ENCODE measurements around the gene IL17RD.
"Not testable (repeated sequence)": the region's sequence is repeated elsewhere in the genome, so short reads cannot be mapped to it uniquely, and the experiment has no call there.

The IL17RD gene

GRCh38 chr3:57093971-57094535 lies 71.1 kb downstream of the IL17RD start:
- DNase-seq (ENCODE audit: low read depth in 1 of 2, low spot score in 1 of 2), result no peak

- no peak for DNase-seq (ENCODE audit: low read depth in 1 of 2, low spot score in 1 of 2)
Observed at GRCh38 chr3:57093489-57093888, 71.7 kb downstream of the IL17RD start.

GRCh38 chr3:57091521-57092273 lies 73.5 kb downstream of the IL17RD start:
- no peak for DNase-seq (ENCODE audit: low read depth in 1 of 2, low spot score in 1 of 2)

GRCh38 chr3:57089043-57089442 lies 76.1 kb downstream of the IL17RD start:
- no peak for DNase-seq (ENCODE audit: low read depth in 1 of 2, low spot score in 1 of 2)

- no peak for DNase-seq (ENCODE audit: low read depth in 1 of 2, low spot score in 1 of 2)
Observed at GRCh38 chr3:57088503-57088902, 76.7 kb downstream of the IL17RD start.

GRCh38 chr3:57087361-57088092 lies 77.6 kb downstream of the IL17RD start:
- no peak for DNase-seq (ENCODE audit: low read depth in 1 of 2, low spot score in 1 of 2)

GRCh38 chr3:57086201-57086600 lies 79.0 kb downstream of the IL17RD start:
- no peak for DNase-seq (ENCODE audit: low read depth in 1 of 2, low spot score in 1 of 2)

- no peak for DNase-seq (ENCODE audit: low read depth in 1 of 2, low spot score in 1 of 2)
Observed at GRCh38 chr3:57085211-57085610, 79.9 kb downstream of the IL17RD start.

- not testable (repeated sequence) for DNase-seq (ENCODE audit: low read depth in 1 of 2, low spot score in 1 of 2)
Observed at GRCh38 chr3:57083266-57083995, 81.7 kb downstream of the IL17RD start.

- DNase-seq (ENCODE audit: low read depth in 1 of 2, low spot score in 1 of 2), result no peak
Observed at GRCh38 chr3:57082481-57082880, 82.7 kb downstream of the IL17RD start.

- no peak for DNase-seq (ENCODE audit: low read depth in 1 of 2, low spot score in 1 of 2)
Observed at GRCh38 chr3:57081173-57081572, 84.0 kb downstream of the IL17RD start.

- no peak for DNase-seq (ENCODE audit: low read depth in 1 of 2, low spot score in 1 of 2)
Observed at GRCh38 chr3:57080171-57080570, 85.0 kb downstream of the IL17RD start.

- no peak for DNase-seq (ENCODE audit: low read depth in 1 of 2, low spot score in 1 of 2)
Observed at GRCh38 chr3:57079474-57079831, 85.7 kb downstream of the IL17RD start.

- no peak for DNase-seq (ENCODE audit: low read depth in 1 of 2, low spot score in 1 of 2)
Observed at GRCh38 chr3:57078635-57079473, 86.3 kb downstream of the IL17RD start.

GRCh38 chr3:57078344-57078634 lies 86.9 kb downstream of the IL17RD start:
- no peak for DNase-seq (ENCODE audit: low read depth in 1 of 2, low spot score in 1 of 2)

GRCh38 chr3:57077630-57078343 lies 87.4 kb downstream of the IL17RD start:
- no peak for DNase-seq (ENCODE audit: low read depth in 1 of 2, low spot score in 1 of 2)

GRCh38 chr3:57076422-57076951 lies 88.7 kb downstream of the IL17RD start:
- DNase-seq (ENCODE audit: low read depth in 1 of 2, low spot score in 1 of 2), result no peak

GRCh38 chr3:57074135-57074534 lies 91.0 kb downstream of the IL17RD start:
- no peak for DNase-seq (ENCODE audit: low read depth in 1 of 2, low spot score in 1 of 2)

- DNase-seq (ENCODE audit: low read depth in 1 of 2, low spot score in 1 of 2), result no peak
Observed at GRCh38 chr3:57073628-57074027, 91.5 kb downstream of the IL17RD start.

GRCh38 chr3:57069503-57069902 lies 95.7 kb downstream of the IL17RD start:
- DNase-seq (ENCODE audit: low read depth in 1 of 2, low spot score in 1 of 2), result no peak
